ENCODE results near the gene ISYNA1.
A peak's percentile ranks its signal among the peaks of the same experiment; 100 is the strongest.

The ISYNA1 gene

DNA sequence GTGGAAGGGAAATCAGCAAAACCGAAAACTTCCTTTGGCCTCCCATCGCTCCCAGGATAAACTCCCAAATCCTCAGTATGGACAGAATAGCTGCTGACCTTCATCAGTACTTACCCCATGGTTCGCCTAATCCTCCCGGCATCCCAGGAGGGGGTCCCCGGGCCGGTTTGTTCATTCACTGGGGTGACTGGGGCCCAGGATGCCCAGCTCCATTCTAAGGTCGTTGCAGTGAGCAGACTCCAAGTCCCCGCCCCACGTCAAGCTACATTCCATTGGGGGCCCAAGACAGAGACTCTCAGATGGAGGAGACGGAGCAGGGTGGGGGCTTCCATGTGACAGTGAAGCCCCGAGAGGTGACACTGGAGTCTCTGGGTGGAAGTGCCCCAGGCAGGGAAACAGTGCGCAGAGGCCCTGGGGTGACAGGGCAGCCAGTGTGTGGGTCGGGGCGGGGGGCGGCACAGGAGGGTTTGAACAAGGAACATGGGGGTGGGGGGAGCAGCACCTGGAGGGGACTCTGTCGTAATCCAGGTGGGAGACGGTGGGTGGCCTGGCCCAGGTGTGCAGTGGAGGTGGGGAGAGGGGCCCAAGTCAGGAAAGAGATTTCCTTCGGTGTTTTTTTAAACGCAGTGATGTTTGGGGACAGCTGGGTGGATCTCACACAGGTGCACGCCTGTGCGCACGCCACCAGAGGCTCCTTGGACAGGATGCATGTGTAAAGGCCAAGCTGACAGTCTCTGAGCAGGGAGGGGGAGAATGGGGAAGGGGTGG lies 13.6 kb downstream of the ISYNA1 start:
- H3K27me3 ChIP-seq (ENCODE audit: control insufficient read depth, low read length): no peaks in the 10 kb centered on the region
- H3K79me2 ChIP-seq (ENCODE audit: control insufficient read depth, low read length): peaks cover 83% of the 10 kb centered on the region
- H3K9me3 ChIP-seq (ENCODE audit: control insufficient read depth, insufficient read depth, low read length): no peaks in the 10 kb centered on the region
- TF ChIP-seq, protein P1, sequence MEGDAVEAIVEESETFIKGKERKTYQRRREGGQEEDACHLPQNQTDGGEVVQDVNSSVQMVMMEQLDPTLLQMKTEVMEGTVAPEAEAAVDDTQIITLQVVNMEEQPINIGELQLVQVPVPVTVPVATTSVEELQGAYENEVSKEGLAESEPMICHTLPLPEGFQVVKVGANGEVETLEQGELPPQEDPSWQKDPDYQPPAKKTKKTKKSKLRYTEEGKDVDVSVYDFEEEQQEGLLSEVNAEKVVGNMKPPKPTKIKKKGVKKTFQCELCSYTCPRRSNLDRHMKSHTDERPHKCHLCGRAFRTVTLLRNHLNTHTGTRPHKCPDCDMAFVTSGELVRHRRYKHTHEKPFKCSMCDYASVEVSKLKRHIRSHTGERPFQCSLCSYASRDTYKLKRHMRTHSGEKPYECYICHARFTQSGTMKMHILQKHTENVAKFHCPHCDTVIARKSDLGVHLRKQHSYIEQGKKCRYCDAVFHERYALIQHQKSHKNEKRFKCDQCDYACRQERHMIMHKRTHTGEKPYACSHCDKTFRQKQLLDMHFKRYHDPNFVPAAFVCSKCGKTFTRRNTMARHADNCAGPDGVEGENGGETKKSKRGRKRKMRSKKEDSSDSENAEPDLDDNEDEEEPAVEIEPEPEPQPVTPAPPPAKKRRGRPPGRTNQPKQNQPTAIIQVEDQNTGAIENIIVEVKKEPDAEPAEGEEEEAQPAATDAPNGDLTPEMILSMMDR (IDR thresholded peaks at IDR 0.05; ENCODE audit: low read depth, low read length, poor library complexity, severe bottlenecking): no peak
- TF ChIP-seq EZH2phosphoT487 (IDR thresholded peaks at IDR 0.05; ENCODE audit: borderline replicate concordance, low read length): no peak
- H3K4me1 ChIP-seq (ENCODE audit: control insufficient read depth, low read length): peaks cover 88% of the 10 kb centered on the region
- H3K4me2 ChIP-seq (ENCODE audit: low read length): peak overlapping the region; percentile 79
- H3K27ac ChIP-seq (ENCODE audit: low read depth, low read length): peak overlapping the region; percentile 87
- H3K9me2 ChIP-seq (replicated peaks; ENCODE audit: control insufficient read depth, low read length): no peaks in the 10 kb centered on the region
- H4K20me1 ChIP-seq (ENCODE audit: control insufficient read depth, insufficient read depth, low read depth, low read length): peaks cover 17% of the 10 kb centered on the region; the same call in 1 of the 2 replicates
- peaks cover 27% of the 10 kb centered on the region for H3F3A ChIP-seq (ENCODE audit: control insufficient read depth, insufficient read depth)
- H3K36me3 ChIP-seq (ENCODE audit: control insufficient read depth, low read length): peaks cover 50% of the 10 kb centered on the region
- peak overlapping the region; percentile 90 for H3K4me3 ChIP-seq (ENCODE audit: low read length)

DNA sequence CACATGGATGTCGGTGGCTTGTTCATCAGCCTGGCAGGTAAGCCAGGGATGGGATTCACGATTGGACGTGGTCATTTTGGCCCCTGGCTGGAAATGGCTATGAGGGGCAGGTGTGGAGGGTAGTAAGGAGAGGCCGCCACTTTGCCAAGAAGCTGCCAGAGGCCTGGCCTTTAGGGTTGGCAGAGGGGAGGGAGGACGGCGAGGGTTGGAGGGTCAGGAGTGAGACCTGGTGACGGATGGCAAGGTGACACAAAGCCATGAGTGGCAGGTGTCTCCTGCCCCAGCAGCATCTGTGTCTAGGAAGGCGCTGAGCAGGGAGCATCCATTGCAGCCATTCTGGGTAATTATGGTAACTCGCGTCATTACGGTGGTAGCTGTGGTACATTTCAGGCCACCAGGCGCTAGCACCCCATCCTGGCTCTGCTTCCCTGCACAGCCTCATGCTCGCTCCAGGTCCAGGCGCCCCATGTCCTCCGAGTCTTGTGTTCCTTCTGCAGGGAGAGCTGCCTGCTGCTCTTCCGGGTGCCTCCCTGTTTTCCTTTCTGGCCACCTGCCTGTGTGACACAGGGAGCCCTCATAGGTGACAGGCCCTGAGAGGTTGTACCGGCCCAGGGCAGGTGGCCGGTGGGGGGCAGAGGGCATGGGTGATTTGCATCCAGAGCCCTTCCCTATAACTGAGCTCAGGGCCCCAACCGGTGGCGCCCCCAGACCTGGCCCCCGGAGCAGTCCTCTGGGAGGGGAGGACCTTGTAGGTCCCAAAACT lies 14.5 kb downstream of the ISYNA1 start:
- H4K20me1 ChIP-seq (ENCODE audit: control insufficient read depth, insufficient read depth, low read depth, low read length): peaks cover 17% of the 10 kb centered on the region; the same call in 1 of the 2 replicates
- H3K79me2 ChIP-seq (ENCODE audit: control insufficient read depth, low read length): peaks cover 83% of the 10 kb centered on the region
- peaks cover 30% of the 10 kb centered on the region for H3F3A ChIP-seq (ENCODE audit: control insufficient read depth, insufficient read depth)
- H3K9me3 ChIP-seq (ENCODE audit: control insufficient read depth, insufficient read depth, low read length): no peaks in the 10 kb centered on the region
- H3K36me3 ChIP-seq (ENCODE audit: control insufficient read depth, low read length): peaks cover 50% of the 10 kb centered on the region
- H3K27me3 ChIP-seq (ENCODE audit: control insufficient read depth, low read length): no peaks in the 10 kb centered on the region
- H3K9me2 ChIP-seq (replicated peaks; ENCODE audit: control insufficient read depth, low read length): no peaks in the 10 kb centered on the region
- H3K4me1 ChIP-seq (ENCODE audit: control insufficient read depth, low read length): peaks cover 86% of the 10 kb centered on the region
- H3K27ac ChIP-seq (ENCODE audit: low read depth, low read length): peak overlapping the region; percentile 87
- peak overlapping the region; percentile 90 for H3K4me3 ChIP-seq (ENCODE audit: low read length)
- H3K4me2 ChIP-seq (ENCODE audit: low read length): peak overlapping the region; percentile 79
- TF ChIP-seq, protein P1 (IDR thresholded peaks at IDR 0.05; ENCODE audit: low read depth, low read length, poor library complexity, severe bottlenecking): no peak
- TF ChIP-seq EZH2phosphoT487 (IDR thresholded peaks at IDR 0.05; ENCODE audit: borderline replicate concordance, low read length): no peak

DNA sequence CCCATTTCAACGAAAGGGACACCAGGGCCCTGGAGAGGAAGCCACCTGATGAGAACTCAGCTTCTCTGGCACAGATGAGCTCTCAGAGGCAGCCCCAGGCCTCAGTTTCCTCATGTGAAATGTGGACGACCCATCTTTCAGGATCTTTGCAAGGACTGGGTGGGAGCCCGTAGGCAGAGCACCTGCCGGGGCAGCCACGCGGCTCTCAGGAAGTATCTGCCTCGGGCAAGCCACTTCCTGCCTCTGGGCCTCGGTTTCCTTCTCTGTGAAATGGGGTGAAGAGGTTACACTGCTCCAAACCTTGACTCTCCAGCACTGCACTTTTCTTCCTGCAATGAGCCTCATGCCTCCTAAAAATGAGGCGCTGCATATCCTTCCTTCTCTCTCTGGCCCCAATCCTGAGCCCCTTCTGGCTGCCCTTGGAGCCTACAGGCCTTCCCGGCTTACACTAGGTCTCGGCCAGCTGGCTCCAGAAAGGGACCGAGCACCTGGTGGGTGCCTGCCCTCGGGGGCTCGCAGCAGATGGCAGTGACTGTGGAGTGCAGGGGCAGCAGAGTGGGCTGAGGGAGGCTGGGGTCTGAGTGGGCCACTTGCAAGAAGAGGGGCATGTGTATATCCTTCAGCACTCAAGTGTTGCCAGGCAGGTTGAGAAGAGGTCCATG lies 15.3 kb downstream of the ISYNA1 start:
- H3K4me2 ChIP-seq (ENCODE audit: low read length): peak overlapping the region; percentile 79
- H3K9me3 ChIP-seq (ENCODE audit: control insufficient read depth, insufficient read depth, low read length): no peaks in the 10 kb centered on the region
- H3K9me2 ChIP-seq (replicated peaks; ENCODE audit: control insufficient read depth, low read length): no peaks in the 10 kb centered on the region
- peaks cover 17% of the 10 kb centered on the region; the same call in 1 of the 2 replicates for H4K20me1 ChIP-seq (ENCODE audit: control insufficient read depth, insufficient read depth, low read depth, low read length)
- H3K4me3 ChIP-seq (ENCODE audit: low read length): peak overlapping the region; percentile 90
- TF ChIP-seq, protein P1 (IDR thresholded peaks at IDR 0.05; ENCODE audit: low read depth, low read length, poor library complexity, severe bottlenecking): no peak
- no peak for TF ChIP-seq EZH2phosphoT487 (IDR thresholded peaks at IDR 0.05; ENCODE audit: borderline replicate concordance, low read length)
- peaks cover 86% of the 10 kb centered on the region for H3K4me1 ChIP-seq (ENCODE audit: control insufficient read depth, low read length)
- H3K27ac ChIP-seq (ENCODE audit: low read depth, low read length): peak overlapping the region; percentile 87
- H3K36me3 ChIP-seq (ENCODE audit: control insufficient read depth, low read length): peaks cover 47% of the 10 kb centered on the region
- H3K27me3 ChIP-seq (ENCODE audit: control insufficient read depth, low read length): no peaks in the 10 kb centered on the region
- peaks cover 31% of the 10 kb centered on the region for H3F3A ChIP-seq (ENCODE audit: control insufficient read depth, insufficient read depth)
- H3K79me2 ChIP-seq (ENCODE audit: control insufficient read depth, low read length): peaks cover 82% of the 10 kb centered on the region

Data from DOHH2 (cell line).